Vagina (tissue), 2 donors: ENCODE measurements around the gene ETV5. TPM values are rescaled to one million over a fixed set of nuclear protein-coding genes. Genes with fewer than 3 reads are reported as not detected.

Experiments used
- DNase-seq, 2 donors: peaks; one replicate each; pipeline ENCODE4 v3.0.0-alpha.2; 2017; ENCODE audit errors: extremely low spot score in 2 of 2
- H3K27ac ChIP-seq: fragments of 200-600 bp; sonication (generic); one replicate; pipeline ENCODE4 v1.5.1; 2019
- H3K27me3 ChIP-seq: fragments of 200-600 bp; sonication (generic); one replicate; pipeline ENCODE4 v1.5.1; 2019
- H3K36me3 ChIP-seq, 2 donors: fragments of 200-600 bp; sonication (generic); one replicate each; pipeline ENCODE4 v1.5.1; 2017 to 2019
- H3K4me1 ChIP-seq: fragments of 200-600 bp; sonication (generic); one replicate; pipeline ENCODE4 v1.5.1; 2019
- H3K4me3 ChIP-seq, 2 donors: fragments of 200-600 bp; sonication (generic); 1 replicate in 1 of 2; 2 replicates in 1 of 2; pipeline ENCODE4 v1.5.1; 2016 to 2019
- H3K9me3 ChIP-seq: fragments of 200-600 bp; sonication (generic); one replicate; pipeline ENCODE4 v1.5.1; 2019
- POLR2A ChIP-seq, 2 donors: fragments of 450-650 bp; IDR thresholded peaks; one replicate each; pipeline ENCODE4 v1.6.1; 2017; ENCODE audit warnings: antibody characterized with exemption in 2 of 2, mild to moderate bottlenecking in 2 of 2, moderate library complexity in 2 of 2
- POLR2AphosphoS5 ChIP-seq, 2 donors: sonication (generic); formaldehyde crosslinking; IDR thresholded peaks; one replicate each; pipeline ENCODE4 v1.9.0; 2017; ENCODE audit warnings: antibody characterized with exemption in 2 of 2, mild to moderate bottlenecking in 2 of 2, low read depth in 1 of 2; ENCODE audit not compliant: insufficient read depth in 1 of 2
- intact Hi-C: fragments of 100-400 bp; cut with DNase I; formaldehyde crosslinking; loops from one replicate; pipeline ENCODE4 v1.15.1; 2023
- total RNA-seq: library from RNA; depleted of rRNA; stranded (reverse); fragments of >200 nt; gene quantifications from one replicate; pipeline ENCODE4 v1.2.3, GENCODE V29; 2016
- TF ChIP-seq, protein P1 (sequence below), 3 experiments: fragments of 450-650 bp in 2 of 3; fragments of 200-600 bp in 1 of 3; sonication (generic) in 1 of 3; IDR thresholded peaks; one replicate each; pipeline ENCODE4 v1.5.1; 2017 to 2019; ENCODE audit warnings: antibody characterized with exemption in 3 of 3, mild to moderate bottlenecking in 2 of 3, moderate library complexity in 2 of 3

The ETV5 gene
- total RNA-seq, 1 donor from 2014 or later, result 18.4 TPM

DNA sequence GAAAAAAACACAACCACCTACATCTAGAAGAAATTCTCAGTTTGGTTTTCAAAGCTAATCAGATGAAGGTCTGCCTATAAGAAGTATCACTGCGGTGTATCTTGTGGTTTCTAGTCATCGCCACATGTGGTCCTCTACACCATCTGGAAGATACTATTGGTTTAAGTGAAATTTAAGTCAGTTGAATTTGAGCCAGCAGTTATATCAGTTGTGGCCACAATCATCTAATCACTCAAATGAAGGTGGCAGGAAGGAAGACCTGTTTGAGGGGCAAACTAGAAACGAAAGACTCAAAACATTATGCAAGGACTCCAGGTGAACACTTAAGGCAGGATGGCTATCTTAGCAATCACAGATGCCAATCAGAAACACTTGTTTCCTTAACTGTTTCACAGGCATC, 48.7 kb downstream of the ETV5 start:
- DNase-seq, result no peak
- H3K27ac ChIP-seq, result no peak overlapping the region
- no peak for TF ChIP-seq POLR2AphosphoS5 (IDR thresholded peaks at IDR 0.05; ENCODE audit: insufficient read depth in 1 of 2, low read depth in 1 of 2)
- TF ChIP-seq, protein P1, sequence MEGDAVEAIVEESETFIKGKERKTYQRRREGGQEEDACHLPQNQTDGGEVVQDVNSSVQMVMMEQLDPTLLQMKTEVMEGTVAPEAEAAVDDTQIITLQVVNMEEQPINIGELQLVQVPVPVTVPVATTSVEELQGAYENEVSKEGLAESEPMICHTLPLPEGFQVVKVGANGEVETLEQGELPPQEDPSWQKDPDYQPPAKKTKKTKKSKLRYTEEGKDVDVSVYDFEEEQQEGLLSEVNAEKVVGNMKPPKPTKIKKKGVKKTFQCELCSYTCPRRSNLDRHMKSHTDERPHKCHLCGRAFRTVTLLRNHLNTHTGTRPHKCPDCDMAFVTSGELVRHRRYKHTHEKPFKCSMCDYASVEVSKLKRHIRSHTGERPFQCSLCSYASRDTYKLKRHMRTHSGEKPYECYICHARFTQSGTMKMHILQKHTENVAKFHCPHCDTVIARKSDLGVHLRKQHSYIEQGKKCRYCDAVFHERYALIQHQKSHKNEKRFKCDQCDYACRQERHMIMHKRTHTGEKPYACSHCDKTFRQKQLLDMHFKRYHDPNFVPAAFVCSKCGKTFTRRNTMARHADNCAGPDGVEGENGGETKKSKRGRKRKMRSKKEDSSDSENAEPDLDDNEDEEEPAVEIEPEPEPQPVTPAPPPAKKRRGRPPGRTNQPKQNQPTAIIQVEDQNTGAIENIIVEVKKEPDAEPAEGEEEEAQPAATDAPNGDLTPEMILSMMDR (IDR thresholded peaks at IDR 0.05), result no peak
- no peak for TF ChIP-seq POLR2A (IDR thresholded peaks at IDR 0.05)
- H3K4me1 ChIP-seq, result no peaks in the 10 kb centered on the region
- intact Hi-C loops, result no loop called here
- peaks cover 0 to 3% of the 10 kb centered on the region in 2 donors for H3K36me3 ChIP-seq
- H3K4me3 ChIP-seq, result no peak overlapping the region
- H3K9me3 ChIP-seq, result no peaks in the 10 kb centered on the region
- H3K27me3 ChIP-seq, result no peaks in the 10 kb centered on the region

DNA sequence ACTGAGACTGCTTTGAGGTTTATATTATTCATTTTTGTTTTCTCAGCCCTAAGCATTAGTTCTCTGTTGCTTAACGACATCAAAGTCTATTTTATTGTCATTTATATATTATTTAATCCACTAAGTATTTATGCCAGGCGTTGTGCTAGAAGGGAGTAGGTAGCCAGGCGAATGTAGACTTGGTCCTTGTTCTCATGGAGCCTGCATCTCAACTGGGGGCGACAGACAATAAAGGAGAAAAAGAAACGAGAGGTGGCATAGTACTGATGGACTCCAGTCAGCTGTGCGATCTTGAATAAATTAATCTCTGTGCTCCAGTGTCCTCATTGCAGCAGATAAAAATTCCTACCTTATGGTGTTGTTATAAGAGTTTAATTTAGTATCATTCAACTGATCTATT, 49.7 kb downstream of the ETV5 start:
- H3K27me3 ChIP-seq, result no peaks in the 10 kb centered on the region
- H3K4me1 ChIP-seq, result no peaks in the 10 kb centered on the region
- no peak overlapping the region for H3K4me3 ChIP-seq
- intact Hi-C loops, result no loop called here
- H3K36me3 ChIP-seq, result peaks cover 0 to 3% of the 10 kb centered on the region in 2 donors
- no peaks in the 10 kb centered on the region for H3K9me3 ChIP-seq
- TF ChIP-seq POLR2AphosphoS5 (IDR thresholded peaks at IDR 0.05; ENCODE audit: insufficient read depth in 1 of 2, low read depth in 1 of 2), result no peak
- no peak overlapping the region for H3K27ac ChIP-seq
- DNase-seq, result no peak

DNA sequence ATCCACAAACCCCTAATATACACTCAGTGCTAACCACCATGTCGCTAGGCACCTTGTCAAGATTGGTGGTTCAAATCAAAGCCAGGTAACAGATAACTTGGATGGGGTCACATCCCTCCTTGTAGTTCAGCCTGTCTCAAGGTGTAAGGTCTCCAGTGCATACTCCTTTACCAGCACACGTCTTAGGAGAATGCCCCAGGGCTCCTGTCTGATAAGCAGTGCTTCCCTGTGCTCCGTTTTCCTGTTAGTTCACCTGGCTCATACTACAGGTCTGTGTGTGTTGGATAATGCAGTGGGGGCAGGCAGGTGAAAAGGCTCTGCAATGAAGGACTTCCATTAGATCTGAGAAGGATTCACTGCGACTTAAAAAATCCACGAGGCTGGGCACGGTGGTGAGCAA, 50.7 kb downstream of the ETV5 start:
- peaks cover 0 to 3% of the 10 kb centered on the region in 2 donors for H3K36me3 ChIP-seq
- no peak for DNase-seq
- no peaks in the 10 kb centered on the region for H3K27me3 ChIP-seq
- H3K27ac ChIP-seq, result no peak overlapping the region
- no peaks in the 10 kb centered on the region for H3K4me1 ChIP-seq
- no peaks in the 10 kb centered on the region for H3K9me3 ChIP-seq
- no peak for TF ChIP-seq POLR2AphosphoS5 (IDR thresholded peaks at IDR 0.05; ENCODE audit: insufficient read depth in 1 of 2, low read depth in 1 of 2)
- TF ChIP-seq, protein P1 (IDR thresholded peaks at IDR 0.05), result no peak
- intact Hi-C loops, result no loop called here
- H3K4me3 ChIP-seq, result no peak overlapping the region

DNA sequence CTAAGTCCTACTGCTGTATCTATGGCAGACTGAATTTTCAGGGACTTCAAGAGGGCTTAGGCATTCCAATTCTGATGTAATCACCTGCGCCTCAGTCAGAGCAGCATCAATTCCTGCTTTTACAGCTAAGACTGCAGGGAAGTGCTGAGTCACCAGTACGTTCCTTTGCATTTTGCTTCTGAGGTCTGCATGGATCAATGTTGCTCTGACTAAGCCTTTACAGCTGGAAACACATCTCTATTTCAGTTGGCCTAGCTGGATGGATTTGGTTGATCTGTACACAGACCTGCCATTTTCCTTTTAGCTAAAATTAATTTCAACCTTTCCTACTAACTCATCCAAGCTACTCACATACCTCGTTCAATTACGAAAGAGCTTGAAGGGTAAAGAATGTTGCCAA, 51.3 kb downstream of the ETV5 start:
- Histone ChIP-seq H3K4me3 (no peak overlapping the region), H3K27ac (no peak overlapping the region), H3K4me1 (no peaks in the 10 kb centered on the region), H3K27me3 (no peaks in the 10 kb centered on the region), H3K9me3 (no peaks in the 10 kb centered on the region), H3K36me3 (peaks cover 0 to 3% of the 10 kb centered on the region in 2 donors)
- DNase-seq, result no peak
- intact Hi-C loops, result no loop called here
- no peak for TF ChIP-seq POLR2A (IDR thresholded peaks at IDR 0.05)
- TF ChIP-seq POLR2AphosphoS5 (IDR thresholded peaks at IDR 0.05; ENCODE audit: insufficient read depth in 1 of 2, low read depth in 1 of 2), result no peak
- TF ChIP-seq, protein P1 (IDR thresholded peaks at IDR 0.05), result no peak

DNA sequence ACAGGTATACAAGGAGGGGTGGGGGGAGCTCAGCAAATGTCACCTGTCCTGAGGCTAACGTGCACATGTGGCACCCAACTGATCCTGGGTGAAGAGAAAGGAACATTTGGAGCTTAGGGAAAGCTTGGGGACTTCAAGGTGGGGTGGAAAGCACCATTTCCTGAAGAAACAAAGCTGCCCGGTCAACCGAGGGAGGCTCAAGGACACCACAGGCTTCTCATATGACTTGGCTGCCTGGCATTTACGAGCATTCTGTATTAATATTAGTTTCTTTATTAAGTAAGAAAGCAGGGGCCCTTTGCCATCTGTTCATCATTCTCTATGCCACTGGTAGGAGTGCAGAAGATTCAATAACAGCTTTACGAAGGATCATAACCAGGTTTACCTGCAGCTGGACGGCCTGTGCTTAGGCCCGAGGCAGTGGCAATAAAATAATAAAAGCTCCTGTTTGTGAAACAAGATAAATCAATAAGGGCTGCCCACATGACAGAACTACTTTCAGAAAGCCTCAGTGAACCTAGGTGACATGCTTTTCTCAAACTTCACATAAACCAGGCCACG, 54.0 kb downstream of the ETV5 start:
- Histone ChIP-seq H3K4me1 (no peaks in the 10 kb centered on the region), H3K27ac (no peak overlapping the region), H3K9me3 (no peaks in the 10 kb centered on the region), H3K27me3 (no peaks in the 10 kb centered on the region), H3K36me3 (peaks cover 0 to 3% of the 10 kb centered on the region in 2 donors), H3K4me3 (no peak overlapping the region)
- no peak for DNase-seq
- TF ChIP-seq POLR2AphosphoS5 (IDR thresholded peaks at IDR 0.05; ENCODE audit: insufficient read depth in 1 of 2, low read depth in 1 of 2) (no peak), POLR2A (IDR thresholded peaks at IDR 0.05) (no peak)
- TF ChIP-seq, protein P1 (IDR thresholded peaks at IDR 0.05), result no peak
- intact Hi-C loops, result no loop called here
